IPS-NIHi7 (cell line): Measurements from ENCODE around the gene MRPL48.
A peak's percentile ranks its signal among the peaks of the same experiment; 100 is the strongest.

ENCODE experiments used
- DNase-seq: peaks from one replicate; pipeline ENCODE4 v3.0.0; 2012; ENCODE audit warnings: mixed read lengths; ENCODE audit errors: extremely low spot score

Gene MRPL48

GRCh38 chr11:73889536-73889935 is 101.9 kb downstream of the MRPL48 start:
- DNase-seq = no peak

GRCh38 chr11:73893041-73893440 is 105.4 kb downstream of the MRPL48 start:
- no peak for DNase-seq

- no peak for DNase-seq
Measured at GRCh38 chr11:73894725-73895335, 107.2 kb downstream of the MRPL48 start.

- DNase-seq = no peak
Measured at GRCh38 chr11:73902303-73902702, 114.6 kb downstream of the MRPL48 start.

GRCh38 chr11:73907191-73907590 is 119.5 kb downstream of the MRPL48 start:
- DNase-seq = peak; percentile 38

- no peak for DNase-seq
Measured at GRCh38 chr11:73912026-73912425, 124.4 kb downstream of the MRPL48 start.

GRCh38 chr11:73913472-73913871 is 125.8 kb downstream of the MRPL48 start:
- no peak for DNase-seq

- DNase-seq = no peak
Measured at GRCh38 chr11:73914284-73914683, 126.6 kb downstream of the MRPL48 start.
